Measurements from ENCODE around the gene CEMIP2. TPM values are rescaled to one million over a fixed set of nuclear protein-coding genes. Genes with fewer than 3 reads are reported as not detected.

CEMIP2 gene
- total RNA-seq, 1 donor from 2014 or later, result 139 TPM

GRCh38 chr9:71656496-71656895 is 111.8 kb downstream of the CEMIP2 start:
- no peaks in the 10 kb centered on the region for H3K36me3 ChIP-seq (ENCODE audit: insufficient read depth, low read length)
- no peaks in the 10 kb centered on the region for H3K27me3 Mint-ChIP-seq (ENCODE audit: low read depth, unreplicated experiment)
- H4K20me1 ChIP-seq (ENCODE audit: insufficient read depth, low read length), result no peaks in the 10 kb centered on the region
- H3K9ac ChIP-seq (ENCODE audit: low read length), result no peak overlapping the region
- no peak for DNase-seq (ENCODE audit: low read depth)
- H3K4me3 Mint-ChIP-seq (ENCODE audit: unreplicated experiment), result no peak overlapping the region
- no peaks in the 10 kb centered on the region for H3K4me1 Mint-ChIP-seq (ENCODE audit: low read depth, unreplicated experiment)
- no peak for FAIRE-seq
- no peaks in the 10 kb centered on the region for H3K9me3 Mint-ChIP-seq (ENCODE audit: unreplicated experiment)
- H3K4me3 ChIP-seq (ENCODE audit: insufficient read depth, low read depth, low read length), result no peak overlapping the region
- no peak overlapping the region for H3K27ac Mint-ChIP-seq (ENCODE audit: unreplicated experiment)
- no peak overlapping the region for H3K27ac ChIP-seq (ENCODE audit: low read depth, low read length)
- H3K79me2 ChIP-seq (ENCODE audit: insufficient read depth, low read length), result no peaks in the 10 kb centered on the region
- TF ChIP-seq CTCF (IDR thresholded peaks at IDR 0.05; ENCODE audit: insufficient read depth, low read depth, low read length) (no peak), EZH2 (IDR thresholded peaks at IDR 0.05; ENCODE audit: insufficient read depth, low read length) (no peak)
- no peaks in the 10 kb centered on the region for H3K4me1 ChIP-seq (ENCODE audit: insufficient read depth, low read length)
- no peaks in the 10 kb centered on the region for H3K9me3 ChIP-seq (ENCODE audit: insufficient read depth, low read depth, low read length)
- H3K4me2 ChIP-seq (ENCODE audit: low read length), result no peak overlapping the region
- no peak overlapping the region for H2AFZ ChIP-seq (ENCODE audit: low read depth, low read length)
- H3K27me3 ChIP-seq (ENCODE audit: insufficient read depth, low read length), result no peaks in the 10 kb centered on the region
- H3K36me3 Mint-ChIP-seq (ENCODE audit: low read depth, unreplicated experiment), result no peaks in the 10 kb centered on the region

- Mint-ChIP-seq H3K9me3 (ENCODE audit: unreplicated experiment) (no peaks in the 10 kb centered on the region), H3K4me1 (ENCODE audit: low read depth, unreplicated experiment) (no peaks in the 10 kb centered on the region), H3K27ac (ENCODE audit: unreplicated experiment) (no peak overlapping the region), H3K27me3 (ENCODE audit: low read depth, unreplicated experiment) (no peaks in the 10 kb centered on the region), H3K4me3 (ENCODE audit: unreplicated experiment) (no peak overlapping the region), H3K36me3 (ENCODE audit: low read depth, unreplicated experiment) (no peaks in the 10 kb centered on the region)
- Histone ChIP-seq H3K36me3 (ENCODE audit: insufficient read depth, low read length) (no peaks in the 10 kb centered on the region), H3K4me2 (ENCODE audit: low read length) (no peak overlapping the region), H2AFZ (ENCODE audit: low read depth, low read length) (no peak overlapping the region), H3K4me1 (ENCODE audit: insufficient read depth, low read length) (no peaks in the 10 kb centered on the region), H3K9me3 (ENCODE audit: insufficient read depth, low read depth, low read length) (no peaks in the 10 kb centered on the region), H3K4me3 (ENCODE audit: insufficient read depth, low read depth, low read length) (no peak overlapping the region), H3K27ac (ENCODE audit: low read depth, low read length) (no peak overlapping the region), H3K79me2 (ENCODE audit: insufficient read depth, low read length) (no peaks in the 10 kb centered on the region), H3K27me3 (ENCODE audit: insufficient read depth, low read length) (no peaks in the 10 kb centered on the region), H3K9ac (ENCODE audit: low read length) (no peak overlapping the region), H4K20me1 (ENCODE audit: insufficient read depth, low read length) (no peaks in the 10 kb centered on the region)
- no peak for DNase-seq (ENCODE audit: low read depth)
- TF ChIP-seq EZH2 (IDR thresholded peaks at IDR 0.05; ENCODE audit: insufficient read depth, low read length) (no peak), CTCF (IDR thresholded peaks at IDR 0.05; ENCODE audit: insufficient read depth, low read depth, low read length) (no peak)
- no peak for FAIRE-seq
Measured at GRCh38 chr9:71655778-71656177, 112.5 kb downstream of the CEMIP2 start.

GRCh38 chr9:71655141-71655540 is 113.2 kb downstream of the CEMIP2 start:
- Mint-ChIP-seq H3K36me3 (ENCODE audit: low read depth, unreplicated experiment) (no peaks in the 10 kb centered on the region), H3K4me1 (ENCODE audit: low read depth, unreplicated experiment) (no peaks in the 10 kb centered on the region), H3K27me3 (ENCODE audit: low read depth, unreplicated experiment) (no peaks in the 10 kb centered on the region), H3K9me3 (ENCODE audit: unreplicated experiment) (no peaks in the 10 kb centered on the region), H3K27ac (ENCODE audit: unreplicated experiment) (no peak overlapping the region), H3K4me3 (ENCODE audit: unreplicated experiment) (no peak overlapping the region)
- H3K9ac ChIP-seq (ENCODE audit: low read length), result no peak overlapping the region
- H3K4me1 ChIP-seq (ENCODE audit: insufficient read depth, low read length), result no peaks in the 10 kb centered on the region
- H3K4me3 ChIP-seq (ENCODE audit: insufficient read depth, low read depth, low read length), result no peak overlapping the region
- no peak overlapping the region for H2AFZ ChIP-seq (ENCODE audit: low read depth, low read length)
- no peak overlapping the region for H3K4me2 ChIP-seq (ENCODE audit: low read length)
- H4K20me1 ChIP-seq (ENCODE audit: insufficient read depth, low read length), result no peaks in the 10 kb centered on the region
- no peaks in the 10 kb centered on the region for H3K79me2 ChIP-seq (ENCODE audit: insufficient read depth, low read length)
- H3K36me3 ChIP-seq (ENCODE audit: insufficient read depth, low read length), result no peaks in the 10 kb centered on the region
- no peak overlapping the region for H3K27ac ChIP-seq (ENCODE audit: low read depth, low read length)
- no peaks in the 10 kb centered on the region for H3K27me3 ChIP-seq (ENCODE audit: insufficient read depth, low read length)
- FAIRE-seq (no peak), DNase-seq (ENCODE audit: low read depth) (no peak)
- TF ChIP-seq EZH2 (IDR thresholded peaks at IDR 0.05; ENCODE audit: insufficient read depth, low read length) (no peak), CTCF (IDR thresholded peaks at IDR 0.05; ENCODE audit: insufficient read depth, low read depth, low read length) (no peak)
- H3K9me3 ChIP-seq (ENCODE audit: insufficient read depth, low read depth, low read length), result no peaks in the 10 kb centered on the region

All from astrocyte (in vitro differentiated cells and primary cell).